GM12801 (cell line): Measurements from ENCODE around the gene COG5.

Experiments
- CTCF ChIP-seq: IDR thresholded peaks from one replicate; pipeline ENCODE4 v1.5.1; 2011; ENCODE audit warnings: control low read depth; ENCODE audit not compliant: insufficient read length; ENCODE audit errors: extremely low read depth

The COG5 gene

GRCh38 chr7:107469929-107470328, 93.8 kb downstream of the COG5 start, which contains the start of gene GPR22:
Gene GPR22 (plus strand): TSS chr7:107470057. CDS start chr7:107474061, 4,004 bp downstream.
- TF ChIP-seq CTCF, result no peak

- TF ChIP-seq CTCF, result no peak
These were observed 94.9 kb downstream of the COG5 start for GRCh38 chr7:107468824-107469223.

DNA sequence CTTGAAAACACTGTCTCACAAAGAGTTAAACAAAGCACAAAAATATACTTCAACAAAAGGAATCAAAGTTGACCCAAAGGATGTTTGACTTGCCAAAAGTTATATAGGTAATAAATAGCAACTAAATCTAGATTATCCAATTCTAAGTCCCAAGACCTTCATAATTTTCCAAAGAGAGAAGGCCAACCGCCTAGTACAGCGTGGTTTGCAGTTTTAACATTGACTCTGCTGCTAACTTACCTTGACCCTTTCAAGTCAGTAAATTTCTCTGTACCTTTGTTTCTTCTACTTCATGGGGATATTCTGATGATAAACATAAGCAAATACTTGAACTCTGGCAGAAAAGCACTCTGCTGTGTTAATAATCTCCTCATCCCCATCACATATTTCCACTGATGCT, 95.7 kb downstream of the COG5 start:
- TF ChIP-seq CTCF, result no peak

DNA sequence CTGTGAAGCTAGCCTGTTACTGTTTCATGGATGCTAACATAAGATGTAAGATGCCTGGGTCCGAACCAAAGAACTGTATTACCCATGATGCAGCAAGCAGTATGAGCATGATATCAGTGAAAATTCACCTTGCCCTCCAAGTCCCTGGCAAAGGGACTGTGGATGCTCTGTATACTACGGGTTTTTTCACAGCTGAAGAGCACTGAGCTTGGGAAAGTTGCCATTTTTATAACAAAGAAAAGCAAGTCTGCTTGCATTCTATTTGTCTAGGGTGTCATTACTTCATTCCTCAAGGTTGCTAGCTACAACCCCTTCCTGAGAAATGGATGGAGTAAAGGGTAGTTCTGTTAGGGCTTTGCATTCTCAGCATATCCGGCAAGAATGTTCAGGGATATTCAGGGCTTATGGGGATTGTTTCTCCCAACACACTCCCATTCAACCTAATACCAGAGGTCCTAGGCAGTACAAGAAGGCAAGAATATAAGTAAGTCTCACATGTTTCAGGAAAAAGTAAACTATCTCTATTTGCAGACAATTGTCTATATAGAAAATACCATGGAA, 99.0 kb downstream of the COG5 start:
- TF ChIP-seq CTCF, result no peak

DNA sequence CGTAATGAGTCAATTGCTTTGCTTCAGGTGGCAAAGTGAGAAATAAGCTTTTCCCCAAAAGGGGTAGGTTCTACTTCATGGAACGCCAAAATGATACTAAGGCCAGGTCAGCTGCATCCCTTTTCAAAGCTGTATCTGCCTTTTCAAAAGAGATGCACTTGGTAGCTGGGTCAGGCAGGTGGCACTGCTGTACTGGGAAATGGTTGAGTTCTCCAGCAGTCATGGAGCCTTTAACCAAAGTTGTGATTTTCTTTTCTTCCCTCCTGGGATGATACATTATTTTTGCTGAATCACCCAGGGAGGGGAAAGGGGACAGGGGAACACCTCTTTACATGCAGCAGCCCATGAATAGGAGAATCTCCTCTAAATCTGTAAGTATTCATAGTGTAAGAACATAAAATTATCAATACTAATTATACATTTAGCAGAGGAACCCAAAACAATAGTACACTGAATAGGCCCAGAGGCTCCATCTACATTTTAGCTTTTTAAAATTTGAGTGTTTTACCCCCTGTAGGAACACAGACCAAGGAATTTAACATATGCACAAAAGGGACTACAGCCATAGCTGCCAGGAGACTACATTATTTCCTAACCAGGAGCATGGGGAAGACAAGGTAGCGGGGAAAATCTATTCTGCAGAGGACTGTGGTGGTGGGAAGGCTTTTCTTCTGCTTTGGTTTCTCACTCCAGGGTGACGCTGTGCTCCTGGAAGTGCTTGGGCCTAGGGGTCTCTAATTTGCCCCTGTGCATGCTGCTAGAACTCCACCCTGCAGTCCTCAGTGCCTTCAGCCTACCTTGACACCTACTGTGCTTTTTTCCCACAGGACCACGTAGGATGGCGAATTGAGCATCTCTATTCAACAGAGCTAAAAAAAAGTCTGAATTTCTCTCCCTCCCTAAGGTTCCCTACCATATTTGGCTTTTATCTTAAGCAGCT, 100.3 kb downstream of the COG5 start:
- no peak for TF ChIP-seq CTCF

GRCh38 chr7:107461938-107462533, 101.7 kb downstream of the COG5 start:
- TF ChIP-seq CTCF, result no peak

- no peak for TF ChIP-seq CTCF
These were observed 110.3 kb downstream of the COG5 start for GRCh38 chr7:107453388-107453787.
